KMS-11 (cell line): ENCODE measurements around the gene SERPINH1.

Experiments used
- H2AFZ ChIP-seq: fragments of 200-600 bp; sonication (generic); 2 replicates; pipeline ENCODE4 v1.6.1; 2016; ENCODE audit warnings: antibody characterized with exemption, mixed run types, low read depth
- H3K27ac ChIP-seq: fragments of 200-600 bp; sonication (generic); 2 replicates; pipeline ENCODE4 v1.6.1; 2016; ENCODE audit warnings: mild to moderate bottlenecking, mixed run types
- H3K27me3 ChIP-seq: fragments of 200-600 bp; sonication (generic); 2 replicates; pipeline ENCODE4 v1.6.1; 2017; ENCODE audit warnings: mild to moderate bottlenecking, low read depth, mixed run types, moderate library complexity; ENCODE audit not compliant: insufficient read depth
- H3K36me3 ChIP-seq: fragments of 200-600 bp; sonication (generic); 2 replicates; pipeline ENCODE4 v1.6.1; 2017; ENCODE audit warnings: mild to moderate bottlenecking, mixed run types; ENCODE audit not compliant: insufficient read depth
- H3K4me1 ChIP-seq: fragments of 200-600 bp; sonication (generic); 2 replicates; pipeline ENCODE4 v1.6.1; 2016; ENCODE audit warnings: mild to moderate bottlenecking, low read depth, mixed run types; ENCODE audit not compliant: poor library complexity, severe bottlenecking
- H3K4me2 ChIP-seq: fragments of 200-600 bp; sonication (generic); 2 replicates; pipeline ENCODE4 v1.7.0; 2016; ENCODE audit warnings: mild to moderate bottlenecking, mixed run types
- H3K4me3 ChIP-seq: fragments of 200-600 bp; sonication (generic); IDR thresholded peaks from 2 replicates; pipeline ENCODE4 v1.6.1; 2017; ENCODE audit warnings: low read depth, low read length, mixed read lengths; ENCODE audit not compliant: insufficient read depth
- H3K79me2 ChIP-seq: fragments of 200-600 bp; sonication (generic); 2 replicates; pipeline ENCODE4 v1.6.1; 2016; ENCODE audit warnings: low read depth, mixed run types; ENCODE audit not compliant: insufficient read depth
- H3K9ac ChIP-seq: fragments of 200-600 bp; sonication (generic); 2 replicates; pipeline ENCODE4 v1.6.1; 2016; ENCODE audit warnings: mild to moderate bottlenecking, mixed run types
- H4K20me1 ChIP-seq: fragments of 200-600 bp; sonication (generic); 2 replicates; pipeline ENCODE4 v1.6.1; 2016; ENCODE audit warnings: mild to moderate bottlenecking, mixed run types; ENCODE audit not compliant: insufficient read depth
- TF ChIP-seq, protein P1 (sequence below): fragments of 200-600 bp; sonication (generic); conservative IDR thresholded peaks from 2 replicates; pipeline ENCODE4 v1.6.1; 2017; ENCODE audit warnings: low read depth, mild to moderate bottlenecking, antibody characterized with exemption, low read length, moderate library complexity, mixed read lengths

SERPINH1 gene

DNA sequence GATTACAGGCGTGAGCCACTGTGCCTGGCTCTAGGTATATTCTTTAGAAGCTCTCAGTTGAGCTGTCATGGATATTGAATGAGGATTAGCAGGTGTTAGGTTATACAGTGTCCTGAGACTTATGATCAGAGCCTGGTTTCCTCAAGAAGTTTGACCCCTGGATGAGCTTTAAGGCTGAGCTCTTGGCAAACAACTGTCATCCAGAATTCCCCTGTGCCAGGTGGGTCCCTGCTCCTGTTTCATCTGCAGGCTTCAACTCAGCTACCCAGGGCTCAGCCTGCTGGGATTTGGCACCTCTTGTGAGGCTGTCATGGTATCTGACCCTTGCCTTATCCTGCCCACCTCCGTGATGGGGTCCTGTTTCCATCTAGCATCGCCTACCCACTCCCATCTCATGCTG lies 24.3 kb downstream of the SERPINH1 start:
- TF ChIP-seq, protein P1, sequence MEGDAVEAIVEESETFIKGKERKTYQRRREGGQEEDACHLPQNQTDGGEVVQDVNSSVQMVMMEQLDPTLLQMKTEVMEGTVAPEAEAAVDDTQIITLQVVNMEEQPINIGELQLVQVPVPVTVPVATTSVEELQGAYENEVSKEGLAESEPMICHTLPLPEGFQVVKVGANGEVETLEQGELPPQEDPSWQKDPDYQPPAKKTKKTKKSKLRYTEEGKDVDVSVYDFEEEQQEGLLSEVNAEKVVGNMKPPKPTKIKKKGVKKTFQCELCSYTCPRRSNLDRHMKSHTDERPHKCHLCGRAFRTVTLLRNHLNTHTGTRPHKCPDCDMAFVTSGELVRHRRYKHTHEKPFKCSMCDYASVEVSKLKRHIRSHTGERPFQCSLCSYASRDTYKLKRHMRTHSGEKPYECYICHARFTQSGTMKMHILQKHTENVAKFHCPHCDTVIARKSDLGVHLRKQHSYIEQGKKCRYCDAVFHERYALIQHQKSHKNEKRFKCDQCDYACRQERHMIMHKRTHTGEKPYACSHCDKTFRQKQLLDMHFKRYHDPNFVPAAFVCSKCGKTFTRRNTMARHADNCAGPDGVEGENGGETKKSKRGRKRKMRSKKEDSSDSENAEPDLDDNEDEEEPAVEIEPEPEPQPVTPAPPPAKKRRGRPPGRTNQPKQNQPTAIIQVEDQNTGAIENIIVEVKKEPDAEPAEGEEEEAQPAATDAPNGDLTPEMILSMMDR, result no peak
- Histone ChIP-seq H3K4me3 (no peak overlapping the region), H3K4me2 (no peak overlapping the region), H3K27me3 (no peaks in the 10 kb centered on the region), H3K9ac (no peak overlapping the region), H3K36me3 (no peaks in the 10 kb centered on the region), H2AFZ (no peak overlapping the region), H3K79me2 (no peaks in the 10 kb centered on the region), H3K27ac (no peak overlapping the region), H3K4me1 (peaks cover 5% of the 10 kb centered on the region), H4K20me1 (no peaks in the 10 kb centered on the region)

DNA sequence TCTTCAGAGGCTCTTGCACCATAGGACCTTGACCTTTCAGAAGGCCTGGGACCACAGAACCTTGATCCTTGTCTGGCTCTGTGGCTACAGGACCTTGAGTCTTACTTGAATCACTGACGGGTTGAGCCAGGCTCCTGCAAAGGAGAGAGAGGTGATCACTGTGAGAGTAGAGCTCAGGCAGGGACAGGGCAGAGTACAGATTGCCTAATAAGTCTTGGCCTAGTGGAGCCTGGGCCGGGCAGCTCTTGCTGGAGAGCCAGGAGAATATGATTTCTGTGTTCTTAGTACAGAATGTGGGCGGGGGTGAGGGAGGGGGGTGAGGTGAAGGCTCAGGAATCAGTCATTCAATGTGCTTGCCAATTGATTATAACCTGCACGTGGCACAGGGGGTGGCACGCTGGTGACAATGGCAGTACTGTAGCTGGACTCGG lies 26.0 kb downstream of the SERPINH1 start:
- Histone ChIP-seq H3K4me1 (no peaks in the 10 kb centered on the region), H4K20me1 (no peaks in the 10 kb centered on the region), H2AFZ (no peak overlapping the region), H3K27me3 (no peaks in the 10 kb centered on the region), H3K36me3 (no peaks in the 10 kb centered on the region), H3K4me2 (no peak overlapping the region), H3K9ac (no peak overlapping the region), H3K4me3 (no peak overlapping the region), H3K27ac (no peak overlapping the region), H3K79me2 (no peaks in the 10 kb centered on the region)
- TF ChIP-seq, protein P1, result no peak

DNA sequence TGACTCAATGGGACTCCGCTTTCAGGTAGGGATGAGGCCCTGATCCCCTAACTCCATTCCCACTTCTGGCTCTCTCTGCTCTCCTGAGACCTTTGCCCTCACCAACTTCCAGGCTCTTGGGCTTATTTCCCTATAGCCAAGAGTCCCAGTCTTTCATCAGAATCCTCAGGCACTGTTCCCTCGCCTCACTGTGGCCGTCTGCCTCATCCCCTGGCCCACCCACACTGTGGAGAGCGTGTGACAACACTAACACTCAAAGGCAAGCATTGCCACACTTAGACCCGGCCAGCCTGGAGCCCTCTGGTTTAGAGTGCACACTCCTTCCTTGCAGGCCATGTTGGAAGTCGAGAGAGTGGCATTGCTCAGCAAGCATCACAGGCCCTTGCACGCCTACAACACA lies 27.0 kb downstream of the SERPINH1 start:
- Histone ChIP-seq H3K36me3 (no peaks in the 10 kb centered on the region), H3K4me2 (no peak overlapping the region), H4K20me1 (no peaks in the 10 kb centered on the region), H3K27me3 (no peaks in the 10 kb centered on the region), H3K4me3 (no peak overlapping the region), H3K27ac (no peak overlapping the region), H3K79me2 (no peaks in the 10 kb centered on the region), H2AFZ (no peak overlapping the region), H3K9ac (no peak overlapping the region), H3K4me1 (no peaks in the 10 kb centered on the region)
- TF ChIP-seq, protein P1, result no peak

DNA sequence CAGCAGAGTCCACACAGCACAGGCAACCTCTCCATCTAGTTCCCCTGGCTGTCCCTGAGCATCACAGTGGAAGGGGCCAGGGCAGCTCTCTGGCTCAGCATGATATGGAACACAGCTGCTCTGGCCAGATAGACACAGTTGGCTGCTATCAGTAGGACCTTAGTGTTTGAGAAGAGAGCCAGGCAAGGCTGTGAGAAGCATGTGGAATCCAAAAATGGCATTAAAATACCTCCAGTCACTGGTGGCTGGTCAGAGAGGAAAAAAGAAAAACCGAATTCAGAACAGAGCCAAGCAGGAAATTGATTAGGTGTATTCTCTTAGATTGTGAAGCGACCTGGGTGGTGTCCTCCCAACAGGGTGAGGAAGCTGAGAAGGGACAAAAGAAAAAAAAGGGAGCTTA lies 27.9 kb downstream of the SERPINH1 start:
- no peaks in the 10 kb centered on the region for H3K79me2 ChIP-seq
- H3K27me3 ChIP-seq, result no peaks in the 10 kb centered on the region
- no peaks in the 10 kb centered on the region for H4K20me1 ChIP-seq
- no peak overlapping the region for H2AFZ ChIP-seq
- TF ChIP-seq, protein P1, result no peak
- no peak overlapping the region for H3K4me3 ChIP-seq
- H3K36me3 ChIP-seq, result no peaks in the 10 kb centered on the region
- H3K4me2 ChIP-seq, result no peak overlapping the region
- H3K27ac ChIP-seq, result no peak overlapping the region
- H3K9ac ChIP-seq, result no peak overlapping the region
- H3K4me1 ChIP-seq, result no peaks in the 10 kb centered on the region
